Measurements from ENCODE around the gene DOHH.
"Not testable (repeated sequence)": the region's sequence is repeated elsewhere in the genome, so short reads cannot be mapped to it uniquely, and the experiment has no call there.

DOHH gene

DNA sequence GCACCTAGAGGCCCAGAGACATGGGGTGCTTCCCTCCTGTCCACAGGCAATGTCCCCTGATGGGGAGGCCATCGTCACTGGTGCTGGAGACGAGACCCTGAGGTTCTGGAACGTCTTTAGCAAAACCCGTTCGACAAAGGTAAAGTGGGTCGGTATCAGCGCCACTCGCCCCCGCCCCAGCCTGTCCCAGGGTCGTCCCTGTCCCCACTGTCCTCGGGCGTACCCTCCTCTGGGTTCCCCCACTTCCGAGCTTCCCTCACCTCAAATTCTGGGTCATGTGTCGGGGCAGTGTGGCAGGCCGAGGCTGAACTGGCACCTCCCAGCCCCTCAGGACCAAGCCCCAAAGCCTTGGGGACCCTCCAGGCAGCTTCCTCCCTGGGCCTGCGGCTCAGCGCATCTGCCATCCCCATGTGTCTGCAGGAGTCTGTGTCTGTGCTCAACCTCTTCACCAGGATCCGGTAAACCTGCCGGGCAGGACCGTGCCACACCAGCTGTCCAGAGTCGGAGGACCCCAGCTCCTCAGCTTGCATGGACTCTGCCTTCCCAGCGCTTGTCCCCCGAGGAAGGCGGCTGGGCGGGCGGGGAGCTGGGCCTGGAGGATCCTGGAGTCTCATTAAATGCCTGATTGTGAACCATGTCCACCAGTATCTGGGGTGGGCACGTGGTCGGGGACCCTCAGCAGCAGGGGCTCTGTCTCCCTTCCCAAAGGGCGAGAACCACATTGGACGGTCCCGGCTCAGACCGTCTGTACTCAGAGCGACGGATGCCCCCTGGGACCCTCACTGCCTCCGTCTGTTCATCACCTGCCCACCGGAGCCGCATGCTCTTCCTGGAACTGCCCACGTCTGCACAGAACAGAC, 34.1 kb upstream of the DOHH start:
- no peak for DNase-seq (ENCODE audit: low read depth in 2 of 2)

DNA sequence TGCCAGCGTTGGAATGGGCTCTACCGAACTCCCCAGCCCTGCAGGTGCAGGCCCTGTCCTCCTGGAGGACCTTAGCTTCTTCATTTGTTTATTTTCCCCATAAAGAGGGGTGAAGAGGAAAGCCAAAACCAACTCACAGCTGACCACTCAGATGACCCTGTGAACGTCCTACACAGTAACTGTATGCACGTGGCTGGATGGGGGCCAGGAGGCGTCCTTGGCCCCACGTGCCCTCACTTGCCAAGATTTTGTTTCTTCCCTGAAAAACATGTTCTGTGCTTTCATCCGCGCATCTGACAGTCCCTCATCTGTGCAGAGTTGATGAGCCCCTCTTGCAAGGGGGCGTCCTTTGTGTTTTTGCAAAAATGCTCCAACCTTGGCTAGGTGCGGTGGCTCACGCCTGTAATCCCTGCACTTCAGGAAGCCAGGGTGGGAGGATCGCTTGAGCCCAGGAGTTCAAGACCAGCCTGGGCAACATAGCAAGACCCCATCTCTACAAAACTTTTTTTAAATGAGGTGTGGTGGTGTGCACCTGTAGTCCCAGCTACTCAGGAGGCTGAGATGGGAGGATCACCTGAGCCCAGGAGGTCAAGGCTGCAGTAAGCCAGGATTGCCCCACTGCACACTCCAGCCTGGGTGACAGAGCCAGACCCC, 33.2 kb upstream of the DOHH start:
- DNase-seq (ENCODE audit: low read depth in 2 of 2), result no peak

DNA sequence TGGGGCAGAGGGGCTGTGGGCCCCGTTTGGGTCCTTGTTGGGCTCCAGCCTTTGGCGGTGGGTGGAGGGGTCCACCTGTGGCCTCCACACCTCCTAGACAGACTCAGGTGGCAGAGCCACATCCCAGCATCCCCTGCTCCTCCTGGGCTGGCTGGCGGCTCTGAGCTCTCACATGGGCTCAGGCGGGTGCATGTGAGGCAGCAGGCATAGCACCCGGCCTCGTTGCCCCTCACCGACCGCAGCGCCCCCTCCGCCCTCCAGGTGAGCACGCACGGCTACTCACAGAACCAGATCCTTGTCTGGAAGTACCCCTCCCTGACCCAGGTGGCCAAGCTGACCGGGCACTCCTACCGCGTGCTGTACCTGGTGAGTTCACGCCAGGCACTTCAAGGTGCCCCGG, 32.6 kb upstream of the DOHH start:
- no peak for DNase-seq (ENCODE audit: low read depth in 2 of 2)

DNA sequence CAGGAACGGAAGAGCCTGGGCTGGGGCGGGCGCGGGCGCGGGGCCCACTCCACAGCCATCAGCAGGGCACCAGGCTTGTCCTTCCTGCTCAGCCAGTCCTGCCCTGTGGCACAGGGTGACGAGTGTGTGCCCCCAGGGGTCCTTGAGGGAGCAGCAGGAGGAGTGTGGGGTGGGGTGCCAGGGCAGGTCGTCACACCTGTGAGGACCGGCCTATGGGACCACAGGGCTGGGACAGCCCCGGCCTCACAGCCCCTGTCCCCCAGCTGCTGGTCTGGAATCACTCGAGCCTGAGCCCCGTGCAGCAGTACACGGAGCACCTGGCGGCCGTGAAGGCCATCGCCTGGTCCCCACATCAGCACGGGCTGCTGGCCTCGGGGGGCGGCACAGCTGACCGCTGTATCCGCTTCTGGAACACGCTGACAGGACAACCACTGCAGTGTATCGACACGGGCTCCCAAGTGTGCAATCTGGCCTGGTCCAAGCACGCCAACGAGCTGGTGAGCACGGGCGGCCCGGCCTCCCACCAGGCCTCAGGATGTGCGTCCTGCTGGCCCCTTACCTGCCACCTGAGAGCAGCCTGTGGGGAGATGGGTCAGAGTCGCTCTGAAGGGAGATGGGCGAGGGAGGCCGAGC, 31.8 kb upstream of the DOHH start:
- DNase-seq (ENCODE audit: low read depth in 2 of 2), result no peak

DNA sequence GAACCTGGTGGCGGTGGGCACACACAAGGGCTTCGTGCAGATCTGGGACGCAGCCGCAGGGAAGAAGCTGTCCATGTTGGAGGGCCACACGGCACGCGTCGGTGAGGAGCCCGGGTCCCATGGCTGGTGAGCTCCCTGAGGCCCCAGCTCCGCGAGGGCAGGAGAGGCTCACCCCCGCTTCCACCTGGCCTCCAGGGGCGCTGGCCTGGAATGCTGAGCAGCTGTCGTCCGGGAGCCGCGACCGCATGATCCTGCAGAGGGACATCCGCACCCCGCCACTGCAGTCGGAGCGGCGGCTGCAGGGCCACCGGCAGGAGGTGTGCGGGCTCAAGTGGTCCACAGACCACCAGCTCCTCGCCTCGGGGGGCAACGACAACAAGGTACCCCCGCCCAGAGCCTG, 31.2 kb upstream of the DOHH start:
- DNase-seq (ENCODE audit: low read depth in 2 of 2), result no peak

DNA sequence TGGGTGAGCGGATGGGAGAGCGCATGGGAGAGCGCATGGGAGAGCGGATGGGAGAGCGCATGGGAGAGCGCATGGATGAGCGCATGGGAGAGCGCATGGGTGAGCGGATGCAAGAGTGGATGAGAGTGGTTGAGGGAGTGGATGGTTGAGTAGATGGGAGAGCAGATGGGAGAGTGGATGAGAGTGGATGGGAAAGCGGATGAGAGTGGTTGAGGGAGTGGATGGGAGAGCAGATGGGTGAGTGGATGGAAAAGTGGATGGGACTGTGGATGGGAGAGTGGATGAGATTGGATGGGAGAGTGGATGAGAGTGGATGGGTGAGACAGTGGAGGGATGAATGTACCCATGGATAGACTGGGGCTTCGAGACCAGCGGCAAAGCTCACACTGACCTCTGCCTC, 29.9 kb upstream of the DOHH start:
- no peak for DNase-seq (ENCODE audit: low read depth in 2 of 2)

DNA sequence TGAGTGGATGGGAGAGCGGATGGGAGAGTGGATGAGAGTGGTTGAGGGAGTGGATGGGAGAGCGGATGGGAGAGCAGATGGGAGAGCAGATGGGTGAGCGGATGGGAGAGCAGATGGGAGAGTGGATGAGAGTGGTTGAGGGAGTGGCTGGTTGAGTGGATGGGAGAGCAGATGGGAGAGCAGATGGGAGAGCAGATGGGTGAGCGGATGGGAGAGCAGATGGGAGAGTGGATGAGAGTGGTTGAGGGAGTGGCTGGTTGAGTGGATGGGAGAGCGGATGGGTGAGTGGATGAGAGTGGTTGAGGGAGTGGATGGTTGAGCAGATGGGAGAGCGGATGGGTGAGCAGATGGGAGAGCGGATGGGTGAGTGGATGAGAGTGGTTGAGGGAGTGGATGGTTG, 28.8 kb upstream of the DOHH start:
- not testable (repeated sequence) for DNase-seq (ENCODE audit: low read depth in 2 of 2)

DNA sequence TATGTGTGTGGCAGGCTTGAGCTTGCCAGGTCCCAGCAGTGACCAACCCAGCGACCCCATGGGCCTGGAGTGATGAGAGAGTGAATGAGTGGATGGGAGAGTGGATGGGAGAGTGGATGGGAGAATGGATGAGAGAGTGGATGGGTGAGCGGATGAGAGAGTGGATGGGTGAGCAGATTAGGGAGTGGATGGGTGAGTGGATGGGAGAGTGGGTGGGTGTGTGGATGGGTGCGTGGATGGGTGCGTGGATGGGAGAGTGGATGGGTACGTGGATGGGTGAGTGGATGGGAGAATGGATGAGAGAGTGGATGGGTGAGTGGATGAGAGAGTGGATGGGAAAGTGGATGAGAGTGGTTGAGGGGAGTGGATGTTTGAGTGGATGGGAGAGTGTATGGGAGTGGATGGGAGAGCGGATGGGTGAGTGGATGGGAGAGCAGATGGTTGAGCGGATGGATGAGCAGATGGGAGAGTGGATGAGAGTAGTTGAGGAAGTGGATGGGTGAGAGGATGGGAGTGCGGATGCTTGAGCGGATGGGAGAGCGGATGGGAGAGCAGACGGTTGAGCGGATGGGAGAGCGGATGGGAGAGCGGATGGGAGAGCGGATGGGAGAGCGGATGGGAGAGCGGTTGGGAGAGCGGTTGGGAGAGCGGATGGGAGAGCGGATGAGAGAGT, 28.2 kb upstream of the DOHH start:
- no peak for DNase-seq (ENCODE audit: low read depth in 2 of 2)

DNA sequence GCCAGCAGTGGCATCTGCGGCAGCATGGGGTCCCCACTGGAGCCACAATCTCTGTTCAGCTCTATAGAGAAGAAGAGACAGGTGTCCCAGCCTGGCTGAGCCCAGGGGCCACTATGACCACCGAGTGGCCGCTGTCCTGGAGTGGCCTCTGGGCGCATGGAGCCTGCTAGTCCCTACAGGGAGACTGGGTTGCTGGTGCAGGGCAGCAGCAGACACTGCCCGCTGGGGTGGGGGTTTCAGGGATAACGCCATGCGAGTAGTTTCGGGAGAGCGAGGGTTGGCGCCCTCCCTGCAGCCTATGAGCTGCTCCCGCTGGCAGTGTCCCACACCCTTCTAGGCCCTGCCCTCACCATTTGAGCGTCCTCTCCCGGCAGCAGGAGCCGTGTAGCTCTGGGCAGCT, 27.6 kb upstream of the DOHH start:
- no peak for DNase-seq (ENCODE audit: low read depth in 2 of 2)

DNA sequence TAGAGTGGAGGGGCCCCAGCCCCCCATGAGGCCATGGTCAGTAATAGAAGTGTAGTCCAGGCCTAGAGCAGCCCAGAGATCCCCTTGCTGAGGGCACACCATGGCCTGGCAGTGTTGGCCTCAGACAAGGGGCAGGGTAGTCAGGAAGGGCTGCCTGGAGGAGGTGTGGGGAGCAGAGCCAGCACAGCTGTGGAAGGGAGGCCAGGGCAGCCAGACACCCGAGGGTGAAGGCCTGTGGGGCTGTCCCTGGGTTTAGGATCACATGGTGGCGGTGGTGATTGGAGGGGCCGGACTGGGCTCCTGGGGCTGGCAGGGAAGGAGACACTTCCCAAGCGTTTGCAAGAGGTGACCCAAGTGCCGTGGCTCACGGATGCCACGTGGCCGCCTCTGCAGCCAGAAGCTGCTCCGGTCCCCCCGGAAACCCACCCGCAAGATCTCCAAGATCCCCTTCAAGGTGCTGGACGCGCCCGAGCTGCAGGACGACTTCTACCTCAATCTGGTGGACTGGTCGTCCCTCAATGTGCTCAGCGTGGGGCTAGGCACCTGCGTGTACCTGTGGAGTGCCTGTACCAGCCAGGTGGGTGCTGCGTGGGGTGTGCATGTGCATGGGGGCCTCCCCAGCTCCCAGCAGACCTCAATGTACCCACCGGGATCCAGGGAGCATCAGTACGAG, 26.9 kb upstream of the DOHH start:
- DNase-seq (ENCODE audit: low read depth in 2 of 2), result no peak

DNA sequence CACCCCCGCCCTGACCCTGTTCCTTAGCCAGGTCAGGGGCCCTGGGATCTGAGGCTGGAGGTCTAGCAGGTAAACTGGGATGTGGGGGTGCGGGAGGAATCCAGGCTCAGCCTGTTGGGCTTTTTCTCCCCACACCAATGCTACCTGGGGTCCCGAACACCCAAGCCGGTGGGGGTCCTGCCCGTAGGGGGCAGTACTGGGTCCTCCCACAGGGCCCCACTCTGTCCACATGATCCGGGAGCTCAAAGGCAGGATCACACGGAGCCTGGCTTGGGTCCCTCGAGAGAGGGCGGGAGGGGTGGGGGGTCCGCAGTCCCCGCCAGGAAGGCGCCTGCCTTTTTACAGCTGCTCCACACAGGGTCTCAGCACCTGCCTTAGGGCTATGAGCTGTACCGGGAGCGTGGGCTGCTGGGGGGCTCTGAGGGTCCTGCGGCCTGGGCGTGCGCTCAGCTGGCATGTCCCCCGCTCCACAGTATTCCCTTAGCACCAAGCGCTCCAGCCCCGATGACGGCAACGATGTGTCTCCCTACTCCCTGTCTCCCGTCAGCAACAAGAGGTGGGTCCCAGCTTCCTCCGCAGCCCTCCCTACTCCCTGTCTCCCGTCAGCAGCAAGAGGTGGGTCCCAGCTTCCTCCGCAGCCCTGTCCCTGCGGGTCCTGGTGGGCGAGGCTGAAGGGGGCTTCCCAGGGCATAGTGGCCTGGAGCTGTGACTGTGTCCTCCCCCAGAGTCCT, 26.2 kb upstream of the DOHH start:
- no peak for DNase-seq (ENCODE audit: low read depth in 2 of 2)

DNA sequence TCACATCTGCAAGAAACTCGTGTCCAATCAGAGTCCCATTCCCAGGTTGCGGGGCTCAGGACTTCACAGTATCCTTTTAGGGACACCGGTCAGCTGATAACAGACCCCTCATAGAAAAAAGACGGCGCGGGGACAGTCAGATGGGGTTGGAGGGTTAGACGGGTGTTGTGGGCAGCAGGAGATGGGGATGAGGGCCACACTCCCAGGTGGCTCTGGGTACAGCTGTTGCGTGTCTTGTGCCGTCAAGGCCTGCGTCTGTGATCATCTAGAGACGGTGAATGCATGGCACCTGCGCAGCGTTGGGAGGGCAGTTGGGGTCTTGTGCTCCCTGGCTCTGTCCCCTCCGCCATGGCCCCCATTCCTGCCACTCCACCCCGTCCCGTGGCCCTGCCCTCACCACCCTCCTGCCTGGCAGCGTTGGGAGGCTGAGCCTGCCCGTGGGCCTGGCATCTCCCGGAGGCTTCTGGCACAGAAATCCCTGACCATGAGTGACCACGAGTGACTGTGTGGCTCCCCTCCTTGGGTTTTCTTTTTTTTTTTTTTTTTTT, 24.5 kb upstream of the DOHH start:
- no peak for DNase-seq (ENCODE audit: low read depth in 2 of 2)

DNA sequence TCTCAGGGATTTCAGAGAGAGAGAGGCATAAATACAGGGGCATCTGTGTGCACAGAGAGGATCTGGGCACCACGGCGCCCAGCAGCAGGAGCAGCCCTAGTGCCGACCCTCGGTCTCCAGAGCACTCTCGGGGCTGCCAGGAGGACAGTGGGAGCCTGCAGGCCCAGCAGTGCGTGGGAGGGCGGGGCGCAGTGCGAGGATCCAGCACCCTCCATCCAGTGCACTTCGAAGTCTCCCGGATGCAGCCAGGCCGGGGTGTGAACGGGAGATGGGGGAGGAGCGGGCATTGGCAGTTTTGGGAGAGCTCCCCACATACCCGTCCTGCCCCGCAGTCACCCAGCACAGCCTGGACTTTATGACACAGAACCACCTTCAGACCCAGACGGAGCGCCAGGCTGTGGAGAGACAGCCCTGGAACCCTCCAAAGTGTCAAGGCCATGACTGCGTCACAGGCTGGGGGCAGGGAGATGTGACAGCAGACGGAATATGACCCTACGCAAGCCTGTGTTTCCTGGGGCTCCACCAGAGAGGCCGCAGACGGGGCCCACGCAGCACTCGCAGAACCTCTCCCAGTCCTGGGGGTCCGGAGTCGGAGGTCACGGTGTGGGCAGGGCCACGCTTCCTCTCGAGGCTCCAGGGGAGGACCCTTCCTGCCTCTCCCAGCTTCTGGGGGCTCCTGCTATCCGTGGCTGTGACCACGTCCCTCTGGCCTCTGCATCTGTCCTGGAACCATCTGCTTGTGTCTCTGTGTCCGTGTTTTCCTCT, 23.8 kb upstream of the DOHH start:
- no peak for DNase-seq (ENCODE audit: low read depth in 2 of 2)

DNA sequence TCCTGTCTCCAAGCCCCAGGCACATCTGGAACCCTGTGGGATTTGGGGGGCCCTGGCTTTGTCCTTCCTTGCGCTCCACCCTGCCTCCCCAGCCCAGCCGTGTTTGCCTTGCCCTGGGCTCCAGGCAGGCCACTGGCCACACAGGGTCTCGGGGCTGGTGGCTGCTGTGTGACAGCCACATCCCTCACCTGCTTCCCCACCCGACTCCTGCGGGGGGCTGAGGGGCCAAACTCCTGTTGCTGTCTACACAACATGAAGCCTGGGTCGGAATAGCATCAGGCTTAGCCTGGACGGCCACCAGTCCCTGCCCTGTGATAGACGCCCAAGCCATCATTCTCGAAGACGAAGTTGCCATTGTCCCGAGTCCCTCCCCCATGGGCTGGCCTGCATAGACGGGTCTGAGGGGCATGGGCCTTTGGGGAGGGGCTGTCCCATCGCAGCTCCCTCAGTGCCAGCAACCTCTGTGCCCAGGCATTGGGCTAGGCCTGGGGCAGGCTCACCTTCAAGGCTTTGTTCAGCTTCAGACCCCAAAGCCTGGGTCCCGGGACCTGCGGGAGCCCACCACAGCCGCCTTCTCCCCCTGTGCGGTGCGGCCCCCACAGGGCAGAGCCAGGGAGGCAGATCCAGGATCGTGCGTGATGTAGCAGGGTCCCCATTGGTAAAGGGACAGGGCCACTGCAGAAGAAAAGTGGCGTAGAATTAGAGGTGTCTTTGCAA, 23.0 kb upstream of the DOHH start:
- no peak for DNase-seq (ENCODE audit: low read depth in 2 of 2)

DNA sequence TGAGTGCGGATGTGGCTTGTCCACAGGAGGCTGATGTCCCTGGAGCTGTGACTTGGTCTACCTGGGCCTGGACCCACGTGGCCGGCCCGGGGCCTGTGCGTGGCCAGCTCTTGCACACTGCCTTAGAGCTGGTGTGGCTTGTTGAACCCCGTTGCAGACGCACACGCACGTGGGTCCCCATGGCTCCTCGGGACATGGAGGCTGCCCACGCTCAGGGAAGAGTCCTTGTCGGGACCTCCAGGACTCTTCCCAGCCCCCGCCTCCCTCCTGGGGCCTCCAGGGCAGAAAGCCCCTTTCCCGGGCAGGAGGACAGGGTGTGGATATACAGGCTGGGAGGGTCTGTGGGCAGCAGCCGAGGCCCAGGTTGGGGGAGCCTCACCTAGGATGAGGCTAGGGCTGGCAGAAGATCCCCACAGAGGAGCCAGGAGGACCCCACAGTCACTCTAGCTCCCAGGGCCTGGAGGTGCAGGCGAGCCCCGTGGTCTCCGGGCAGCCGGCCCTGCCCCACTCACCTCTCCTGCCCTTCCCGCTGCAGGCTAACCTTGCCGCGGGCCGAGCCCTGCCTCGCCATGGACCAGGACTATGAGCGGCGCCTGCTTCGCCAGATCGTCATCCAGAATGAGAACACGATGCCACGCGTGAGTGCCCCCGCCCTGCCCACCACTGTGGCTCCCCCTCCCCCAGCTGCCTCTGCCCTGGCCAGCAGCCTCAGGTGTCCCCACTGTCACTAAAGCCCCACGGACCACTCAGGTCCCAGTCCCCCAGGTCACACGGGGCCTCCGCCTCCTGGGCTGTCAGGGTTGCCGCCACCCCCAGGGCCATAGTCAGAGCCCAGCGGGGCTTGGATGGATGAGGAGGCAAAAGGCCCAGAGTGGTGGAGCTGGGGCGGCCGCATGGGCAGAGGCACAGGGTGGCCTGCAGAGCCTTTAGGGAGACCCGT, 22.2 kb upstream of the DOHH start:
- DNase-seq (ENCODE audit: low read depth in 2 of 2), result no peak

DNA sequence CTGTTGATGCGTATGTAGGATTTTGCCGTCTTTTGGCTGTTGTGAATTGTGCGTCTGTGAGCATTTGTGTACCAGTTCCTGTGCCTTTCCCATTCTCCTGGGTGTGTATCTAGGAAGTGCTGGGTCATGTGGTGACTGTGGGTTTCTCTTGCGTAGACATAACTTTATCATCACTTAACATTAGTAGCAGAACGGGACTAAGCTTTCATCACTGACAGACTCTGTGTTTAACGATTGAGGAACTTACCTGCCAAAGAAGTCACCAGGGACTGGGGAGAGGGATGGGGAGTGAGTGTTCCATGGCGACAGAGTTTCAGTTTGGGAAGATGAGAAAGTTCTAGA, 20.6 kb upstream of the DOHH start:
- no peak for DNase-seq (ENCODE audit: low read depth in 2 of 2)

DNA sequence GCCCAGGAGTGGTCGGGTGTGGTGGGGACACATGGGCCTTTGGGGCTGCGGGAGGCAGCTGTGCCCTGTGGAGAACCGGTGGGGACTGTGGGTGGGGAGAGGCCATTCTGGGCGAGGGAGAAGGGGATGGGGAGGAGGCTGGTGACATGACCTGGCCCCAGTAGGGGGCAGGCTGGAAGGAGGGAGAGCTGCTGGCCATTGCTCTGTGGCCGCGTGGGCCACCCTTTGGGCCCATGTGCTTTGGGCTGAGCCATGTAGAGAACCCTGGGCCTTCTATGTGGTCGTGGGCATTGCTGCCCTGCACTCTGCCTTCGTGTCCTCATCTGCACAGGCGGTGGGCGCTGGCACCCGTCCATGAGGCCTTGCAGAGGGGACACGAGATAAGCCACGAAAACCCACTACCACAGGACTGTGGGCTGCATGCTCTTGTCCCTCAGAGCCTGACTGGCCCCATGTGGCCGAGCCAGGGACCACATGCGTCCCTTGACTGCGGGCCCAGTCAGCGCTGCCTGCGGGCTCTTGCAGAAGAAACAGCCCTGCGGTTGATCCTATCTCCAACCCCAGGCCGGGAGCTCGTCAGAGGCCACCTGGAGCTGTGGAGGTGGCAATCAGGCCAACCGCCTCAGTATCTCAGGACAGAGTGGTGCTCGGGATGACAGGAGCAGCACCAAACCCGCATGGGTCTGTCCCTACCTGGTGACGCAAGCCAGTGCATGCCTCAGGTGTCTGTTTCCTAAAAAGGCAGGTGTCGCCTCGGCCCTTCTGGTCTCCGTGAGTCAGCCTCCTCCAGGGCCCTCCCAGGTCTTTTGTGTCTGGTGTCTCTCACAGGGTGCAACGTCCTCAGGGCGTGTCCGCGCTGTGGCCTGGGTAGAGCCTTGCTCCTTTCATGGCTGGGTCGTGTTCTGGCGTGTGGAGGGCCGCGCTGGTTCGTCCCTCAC, 20.0 kb upstream of the DOHH start:
- DNase-seq (ENCODE audit: low read depth in 2 of 2), result no peak
